ENCODE measurements around the gene KRT15.

The KRT15 gene

GRCh38 chr17:41480136-41480535, 38.6 kb downstream of the KRT15 start:
- no peak for DNase-seq (ENCODE audit: low read depth)

GRCh38 chr17:41478237-41478636, 40.5 kb downstream of the KRT15 start:
- DNase-seq (ENCODE audit: low read depth): no peak

- no peak for DNase-seq (ENCODE audit: low read depth)
Measured at GRCh38 chr17:41476866-41477815, 41.5 kb downstream of the KRT15 start.

DNA sequence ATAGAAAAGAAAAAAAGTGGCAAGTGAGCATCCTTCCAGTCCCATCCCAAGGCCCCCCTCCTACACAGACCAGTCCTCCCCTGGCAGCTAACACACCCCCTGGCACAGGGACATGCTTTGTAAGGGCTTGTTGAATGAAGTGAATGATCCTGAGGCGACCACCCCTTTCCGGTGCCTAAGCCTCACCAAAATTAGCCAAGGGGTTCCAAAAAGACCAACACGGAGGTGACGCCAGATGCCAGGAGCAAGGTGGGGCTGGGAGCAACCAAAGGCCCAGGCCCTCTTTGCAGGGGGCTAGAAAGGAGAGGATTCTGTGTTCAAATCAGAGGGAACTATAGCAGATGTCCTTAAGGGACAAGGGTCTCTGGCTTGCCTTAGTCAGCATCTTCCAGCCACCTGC, 43.3 kb downstream of the KRT15 start:
- DNase-seq (ENCODE audit: low read depth): no peak

DNA sequence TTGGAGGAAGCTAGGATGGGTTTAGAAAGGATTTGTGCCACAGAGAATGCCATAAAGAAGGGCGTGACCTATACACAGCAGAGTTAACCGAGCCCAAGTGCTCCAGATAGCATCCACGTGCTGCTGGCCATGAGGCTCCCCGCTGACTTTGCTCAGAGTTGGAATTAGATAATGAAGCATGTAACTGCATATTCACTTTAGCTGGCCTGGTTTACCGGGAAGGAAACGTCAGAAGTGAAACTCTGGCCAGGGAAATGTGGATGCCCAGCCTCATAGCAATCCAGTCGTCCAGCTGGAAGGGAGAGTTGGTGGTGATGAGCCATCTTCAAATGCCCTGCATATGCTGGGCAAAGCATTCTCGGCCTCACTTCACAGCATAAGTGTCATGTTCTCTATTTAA, 43.8 kb downstream of the KRT15 start:
- DNase-seq (ENCODE audit: low read depth): no peak

DNA sequence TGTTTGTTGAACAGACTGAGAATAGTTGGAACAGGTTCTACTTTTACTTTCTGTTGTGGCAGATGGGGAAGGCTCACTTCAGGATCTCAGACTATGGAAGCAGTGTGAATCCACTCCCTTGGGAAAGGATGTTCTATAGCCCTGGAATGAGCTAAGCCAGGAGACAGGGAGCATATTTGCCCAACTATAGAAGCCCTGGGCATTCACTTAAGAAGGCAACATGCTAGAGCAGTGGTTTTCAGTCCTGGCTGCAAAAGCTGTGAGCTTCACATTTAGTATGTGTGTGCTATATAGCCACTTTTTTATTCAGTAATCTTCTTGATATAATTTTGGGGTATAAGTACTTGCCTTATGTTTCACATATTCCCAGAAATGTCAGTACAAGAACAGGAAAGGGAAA, 50.3 kb downstream of the KRT15 start:
- DNase-seq (ENCODE audit: low read depth): no peak

- no peak for DNase-seq (ENCODE audit: low read depth)
Measured at GRCh38 chr17:41467561-41467960, 51.1 kb downstream of the KRT15 start.

DNA sequence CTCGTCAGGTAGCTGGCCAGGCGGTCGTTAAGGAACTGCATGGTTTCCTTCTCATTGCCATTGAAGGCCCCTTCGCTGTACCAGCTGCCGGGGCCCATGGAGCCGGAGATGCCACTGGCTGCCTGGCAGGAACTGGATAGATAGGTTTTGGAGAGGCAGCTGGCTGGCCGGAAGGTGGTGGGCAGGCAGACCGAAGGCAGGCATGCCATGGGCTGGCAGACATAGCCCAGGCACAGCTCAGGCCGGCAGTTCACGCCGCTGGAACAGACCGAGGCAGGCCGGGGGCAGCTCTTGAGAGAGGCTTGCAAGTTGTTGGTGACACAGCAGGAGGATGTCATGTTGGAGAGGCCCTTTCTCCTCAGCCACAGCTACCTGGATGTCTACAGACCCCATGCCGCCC, 51.7 kb downstream of the KRT15 start, which contains the start of gene KRT32:
KRT32 (minus strand) TSS at position 399 of the 400 bp plus-strand sequence; CDS start at position 338, 61 bp downstream.
- DNase-seq (ENCODE audit: low read depth): no peak

DNA sequence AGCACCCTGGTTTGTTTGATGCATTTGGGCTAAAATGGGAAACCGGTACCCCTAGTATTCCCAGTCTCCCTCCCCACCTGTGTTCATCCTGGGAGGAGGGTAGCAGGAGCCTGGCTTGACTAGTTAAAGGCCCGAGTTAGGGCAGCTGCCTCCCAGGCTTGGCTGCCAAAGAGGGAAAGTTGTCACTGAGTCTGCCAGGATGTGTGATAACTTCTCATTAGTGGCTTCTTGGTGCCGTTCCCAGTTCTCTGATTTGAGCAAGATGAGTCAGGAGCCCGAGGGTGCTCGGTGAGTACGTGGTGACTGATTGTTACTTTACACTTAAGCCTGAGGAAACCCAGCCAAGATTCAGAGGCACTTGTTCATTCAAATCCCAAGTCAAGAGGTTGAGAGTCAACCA, 54.0 kb downstream of the KRT15 start:
- peak; percentile 95 for DNase-seq (ENCODE audit: low read depth)

DNA sequence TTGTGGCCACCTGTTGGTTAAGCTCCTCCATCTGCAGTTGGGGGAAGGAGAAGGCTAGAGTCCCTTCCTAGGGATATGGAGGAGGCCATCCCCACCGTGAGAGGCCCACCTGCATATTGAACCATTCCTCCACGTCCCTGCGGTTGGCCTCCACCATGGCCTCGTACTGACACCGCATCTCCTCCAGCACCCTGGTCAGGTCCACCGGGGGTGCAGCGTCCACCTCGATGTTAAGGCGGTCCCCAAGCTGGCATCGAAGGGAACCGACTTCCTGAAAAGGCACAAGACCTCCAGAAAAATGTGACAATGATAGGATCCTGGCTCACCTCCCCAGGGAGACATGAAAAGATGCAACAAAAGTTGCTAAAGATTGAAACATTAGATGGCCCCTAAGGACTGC, 54.5 kb downstream of the KRT15 start:
- DNase-seq (ENCODE audit: low read depth): no peak

- no peak for DNase-seq (ENCODE audit: low read depth)
Measured at GRCh38 chr17:41463746-41464145, 54.9 kb downstream of the KRT15 start.

Measured in stromal cell of bone marrow (primary cell).